Lower lobe of right lung (tissue), 2 donors: Measurements from ENCODE around the gene TMEM178B. TPM values are rescaled to one million over a fixed set of nuclear protein-coding genes. Genes with fewer than 3 reads are reported as not detected.

ENCODE experiments used
- ATAC-seq, 2 donors: fragments of 200-7000 bp; cut with Tn5 transposase; one replicate each; pipeline ENCODE4 v1.9.1; 2020 to 2022; ENCODE audit warnings: mild to moderate bottlenecking in 2 of 2, moderate library complexity in 2 of 2
- DNase-seq: peaks from one replicate; pipeline ENCODE4 v3.0.0-alpha.2; 2020
- H3K27ac ChIP-seq: fragments of 200-600 bp; one replicate; pipeline ENCODE4 v1.8.0; 2022
- H3K27me3 ChIP-seq: fragments of 200-600 bp; one replicate; pipeline ENCODE4 v1.8.0; 2022; ENCODE audit warnings: low read depth
- H3K36me3 ChIP-seq: fragments of 200-600 bp; one replicate; pipeline ENCODE4 v1.8.0; 2022; ENCODE audit warnings: mild to moderate bottlenecking
- H3K4me1 ChIP-seq: fragments of 200-600 bp; one replicate; pipeline ENCODE4 v1.8.0; 2022
- H3K4me3 ChIP-seq: fragments of 200-600 bp; one replicate; pipeline ENCODE4 v1.8.0; 2022; ENCODE audit warnings: mild to moderate bottlenecking
- H3K9me3 ChIP-seq: fragments of 200-600 bp; one replicate; pipeline ENCODE4 v1.8.0; 2022
- intact Hi-C: fragments of 100-400 bp; cut with DNase I; formaldehyde crosslinking; loops from one replicate; pipeline ENCODE4 v1.11.0; 2022
- total RNA-seq: library from RNA; stranded (reverse); fragmentation: NEBNext Ultra II Directional; extraction: Animal tissue kit (Norgen Biotek cat#: 25700); gene quantifications from one replicate; pipeline ENCODE4 v1.2.1, GENCODE V29; 2021
- TF ChIP-seq, protein P1 (sequence below): fragments of 200-600 bp; IDR thresholded peaks from one replicate; pipeline ENCODE4 v1.8.0; 2022; ENCODE audit warnings: antibody characterized with exemption, mild to moderate bottlenecking
- donor health status: DM: no; HTN: yes; CAD: no; lungs with severe emphysema.

Gene TMEM178B
- total RNA-seq, 1 donor from 2014 or later = 0.18 TPM

DNA sequence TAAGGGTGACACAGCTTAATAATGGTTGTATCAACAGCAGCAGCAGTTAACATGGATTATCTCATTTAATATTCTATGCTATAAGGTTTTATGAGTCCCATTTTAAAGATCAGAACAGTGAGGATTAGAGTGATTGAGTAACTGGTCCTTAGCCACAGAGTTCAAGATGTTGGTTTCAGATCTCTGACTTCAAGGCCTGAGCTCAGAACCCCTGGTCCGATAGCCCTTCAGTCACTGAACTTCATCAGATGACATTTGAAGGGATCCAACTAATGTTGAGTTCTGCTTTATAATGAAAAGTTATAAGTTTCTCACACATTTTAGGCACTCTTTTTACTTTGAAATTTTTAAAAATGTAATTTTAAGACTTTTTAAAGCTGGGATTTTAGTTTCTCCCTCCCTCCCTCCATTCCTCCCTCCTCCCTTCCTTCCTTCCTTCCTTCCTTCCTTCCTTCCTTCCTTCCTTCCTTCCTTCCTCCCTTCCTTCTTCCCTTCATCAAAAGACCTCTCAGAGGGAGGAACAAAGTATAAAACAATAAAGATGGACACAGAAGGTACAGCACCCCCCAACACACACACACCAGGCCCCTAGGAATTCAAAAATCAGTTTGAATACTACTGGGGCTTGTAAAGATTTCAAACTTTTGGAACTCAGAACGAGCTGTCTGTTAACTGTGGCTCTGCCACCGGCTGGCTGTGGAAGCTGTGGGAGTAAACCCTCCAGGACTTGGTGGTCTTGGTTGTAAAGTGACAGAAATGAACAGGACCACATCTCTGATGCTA, 270.5 kb downstream of the TMEM178B start:
- TF ChIP-seq, protein P1, sequence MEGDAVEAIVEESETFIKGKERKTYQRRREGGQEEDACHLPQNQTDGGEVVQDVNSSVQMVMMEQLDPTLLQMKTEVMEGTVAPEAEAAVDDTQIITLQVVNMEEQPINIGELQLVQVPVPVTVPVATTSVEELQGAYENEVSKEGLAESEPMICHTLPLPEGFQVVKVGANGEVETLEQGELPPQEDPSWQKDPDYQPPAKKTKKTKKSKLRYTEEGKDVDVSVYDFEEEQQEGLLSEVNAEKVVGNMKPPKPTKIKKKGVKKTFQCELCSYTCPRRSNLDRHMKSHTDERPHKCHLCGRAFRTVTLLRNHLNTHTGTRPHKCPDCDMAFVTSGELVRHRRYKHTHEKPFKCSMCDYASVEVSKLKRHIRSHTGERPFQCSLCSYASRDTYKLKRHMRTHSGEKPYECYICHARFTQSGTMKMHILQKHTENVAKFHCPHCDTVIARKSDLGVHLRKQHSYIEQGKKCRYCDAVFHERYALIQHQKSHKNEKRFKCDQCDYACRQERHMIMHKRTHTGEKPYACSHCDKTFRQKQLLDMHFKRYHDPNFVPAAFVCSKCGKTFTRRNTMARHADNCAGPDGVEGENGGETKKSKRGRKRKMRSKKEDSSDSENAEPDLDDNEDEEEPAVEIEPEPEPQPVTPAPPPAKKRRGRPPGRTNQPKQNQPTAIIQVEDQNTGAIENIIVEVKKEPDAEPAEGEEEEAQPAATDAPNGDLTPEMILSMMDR = no peak
- H3K27me3 ChIP-seq = no peaks in the 10 kb centered on the region
- H3K36me3 ChIP-seq = no peaks in the 10 kb centered on the region
- intact Hi-C loops = no loop called here
- H3K4me1 ChIP-seq = no peaks in the 10 kb centered on the region
- H3K4me3 ChIP-seq = no peak overlapping the region
- H3K9me3 ChIP-seq = no peaks in the 10 kb centered on the region
- ATAC-seq (no peak), DNase-seq (no peak)
- H3K27ac ChIP-seq = no peak overlapping the region

DNA sequence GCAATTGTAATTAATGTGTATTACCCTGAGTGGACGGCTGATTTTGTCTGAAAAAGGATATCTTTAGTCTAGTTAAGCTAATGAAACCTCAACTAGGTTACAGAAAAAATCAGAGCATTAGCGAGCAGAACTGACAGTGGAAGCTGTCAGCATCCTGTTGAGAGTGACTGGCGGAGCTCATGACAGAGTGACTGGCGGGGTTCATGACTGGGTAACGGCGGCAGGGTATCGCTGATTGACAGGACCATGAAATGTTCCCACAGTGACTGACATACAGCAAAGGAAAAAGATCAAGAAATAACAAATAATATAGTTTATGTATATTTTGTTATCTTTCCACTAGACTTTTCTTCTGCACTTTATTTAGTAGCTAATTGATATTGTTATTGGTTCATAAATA, 274.9 kb downstream of the TMEM178B start:
- ATAC-seq = no peak
- intact Hi-C loops = no loop called here
- Histone ChIP-seq H3K4me1 (no peaks in the 10 kb centered on the region), H3K4me3 (no peak overlapping the region), H3K36me3 (no peaks in the 10 kb centered on the region), H3K27me3 (no peaks in the 10 kb centered on the region), H3K9me3 (no peaks in the 10 kb centered on the region), H3K27ac (no peak overlapping the region)
- no peak for DNase-seq
- TF ChIP-seq, protein P1 = no peak

DNA sequence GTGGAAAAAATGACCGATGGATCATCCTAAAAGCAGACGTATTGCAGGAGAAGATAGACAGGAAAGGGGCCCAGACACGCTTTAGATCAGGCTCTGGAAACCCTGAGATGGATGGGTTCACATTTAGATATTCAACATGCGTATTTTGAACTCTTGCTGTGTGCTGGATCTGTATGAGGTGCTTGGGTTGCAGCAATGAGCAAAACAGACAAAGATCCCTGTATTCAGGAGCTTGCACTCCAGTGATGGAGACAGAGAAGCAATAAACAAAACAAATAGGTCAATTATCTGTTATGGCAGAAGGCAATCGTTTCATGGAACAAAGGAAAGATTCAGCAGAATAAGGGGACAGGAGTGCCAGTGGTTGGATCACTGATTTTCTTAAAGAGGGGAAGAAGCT, 275.5 kb downstream of the TMEM178B start:
- Histone ChIP-seq H3K9me3 (no peaks in the 10 kb centered on the region), H3K27me3 (no peaks in the 10 kb centered on the region), H3K27ac (no peak overlapping the region), H3K4me1 (no peaks in the 10 kb centered on the region), H3K4me3 (no peak overlapping the region), H3K36me3 (no peaks in the 10 kb centered on the region)
- ATAC-seq (no peak), DNase-seq (no peak)
- TF ChIP-seq, protein P1 = no peak
- intact Hi-C loops = no loop called here

DNA sequence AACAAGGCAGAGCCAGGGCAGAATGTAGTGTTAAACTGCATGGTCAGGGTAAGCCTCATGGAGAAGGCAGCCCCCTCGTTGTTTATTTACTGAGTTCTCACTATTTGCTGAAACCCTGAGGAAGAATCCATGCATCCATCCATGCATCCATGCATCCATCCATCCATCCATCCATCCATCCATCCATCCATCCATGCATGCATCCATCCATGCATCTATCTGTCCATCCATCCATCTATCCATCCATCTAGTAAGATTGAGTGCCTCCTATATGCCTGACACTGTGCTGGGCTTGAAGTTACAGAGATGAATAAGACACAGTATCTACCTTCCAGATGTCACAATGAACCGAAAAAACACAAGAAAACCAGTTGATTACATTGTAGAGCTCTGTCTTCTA, 275.9 kb downstream of the TMEM178B start:
- H3K27ac ChIP-seq = no peak overlapping the region
- no peaks in the 10 kb centered on the region for H3K36me3 ChIP-seq
- no peaks in the 10 kb centered on the region for H3K4me1 ChIP-seq
- no peaks in the 10 kb centered on the region for H3K9me3 ChIP-seq
- TF ChIP-seq, protein P1 = no peak
- no peaks in the 10 kb centered on the region for H3K27me3 ChIP-seq
- ATAC-seq = no peak
- DNase-seq = no peak
- intact Hi-C loops = no loop called here
- H3K4me3 ChIP-seq = no peak overlapping the region

DNA sequence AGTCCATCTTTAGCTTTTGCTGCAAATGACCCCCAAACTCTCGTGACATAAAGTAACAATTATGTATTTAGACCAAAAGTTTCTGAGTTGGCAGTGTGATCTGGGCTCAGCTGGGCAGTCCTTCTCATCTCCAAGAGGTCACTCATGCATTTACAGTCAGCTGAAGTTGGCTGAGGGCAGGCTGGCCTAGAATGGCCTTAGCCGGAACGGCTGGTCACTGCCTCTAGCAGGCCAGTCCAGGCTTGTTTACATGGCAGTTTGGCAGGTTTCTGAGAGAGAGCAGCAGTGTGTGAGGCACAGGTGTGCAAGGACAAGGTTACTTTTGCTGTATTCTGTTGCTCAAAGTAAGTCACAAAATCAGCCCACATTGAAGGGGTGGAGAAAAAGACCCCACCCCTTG, 277.3 kb downstream of the TMEM178B start:
- Histone ChIP-seq H3K9me3 (no peaks in the 10 kb centered on the region), H3K4me1 (no peaks in the 10 kb centered on the region), H3K27me3 (no peaks in the 10 kb centered on the region), H3K36me3 (no peaks in the 10 kb centered on the region), H3K27ac (no peak overlapping the region), H3K4me3 (no peak overlapping the region)
- no peak for DNase-seq
- intact Hi-C loops = no loop called here
- ATAC-seq = no peak
- TF ChIP-seq, protein P1 = no peak
